NT2/D1 (cell line): Measurements from ENCODE around the gene CDC14A.

Experiments used
- DNase-seq: peaks from one replicate; pipeline ENCODE4 v3.0.0-alpha.2; 2011; ENCODE audit warnings: low read depth, low spot score
- H3K27me3 ChIP-seq: 2 replicates; pipeline ENCODE4 v1.6.0; 2011; ENCODE audit warnings: mild to moderate bottlenecking; ENCODE audit not compliant: insufficient read length, insufficient read depth
- H3K36me3 ChIP-seq: 2 replicates; pipeline ENCODE4 v1.6.1; 2011; ENCODE audit warnings: mild to moderate bottlenecking, low read length, mixed read lengths; ENCODE audit not compliant: insufficient read depth, insufficient read length
- H3K4me1 ChIP-seq: 2 replicates; pipeline ENCODE4 v1.5.1; 2011; ENCODE audit not compliant: insufficient read depth, insufficient read length
- H3K4me3 ChIP-seq: 2 replicates; pipeline ENCODE4 v1.5.1; 2011; ENCODE audit warnings: low read depth; ENCODE audit not compliant: insufficient read length
- H3K9ac ChIP-seq: 2 replicates; pipeline ENCODE4 v1.6.0; 2011; ENCODE audit warnings: low read depth; ENCODE audit not compliant: insufficient read length
- H3K9me3 ChIP-seq: 2 replicates; pipeline ENCODE4 v1.5.1; 2011; ENCODE audit warnings: mild to moderate bottlenecking, low read length; ENCODE audit not compliant: insufficient read depth
- SUZ12 ChIP-seq: IDR thresholded peaks from 2 replicates; pipeline ENCODE4 v1.6.1; 2011; ENCODE audit not compliant: insufficient read length, insufficient read depth; ENCODE audit errors: extremely low read depth
- YY1 ChIP-seq: IDR thresholded peaks from 2 replicates; pipeline ENCODE4 v1.6.1; 2011; ENCODE audit not compliant: insufficient read length, insufficient read depth
- ZNF274 ChIP-seq: IDR thresholded peaks from 2 replicates; pipeline ENCODE4 v1.6.1; 2011; ENCODE audit warnings: mild to moderate bottlenecking, low read depth, low read length

Gene CDC14A

DNA sequence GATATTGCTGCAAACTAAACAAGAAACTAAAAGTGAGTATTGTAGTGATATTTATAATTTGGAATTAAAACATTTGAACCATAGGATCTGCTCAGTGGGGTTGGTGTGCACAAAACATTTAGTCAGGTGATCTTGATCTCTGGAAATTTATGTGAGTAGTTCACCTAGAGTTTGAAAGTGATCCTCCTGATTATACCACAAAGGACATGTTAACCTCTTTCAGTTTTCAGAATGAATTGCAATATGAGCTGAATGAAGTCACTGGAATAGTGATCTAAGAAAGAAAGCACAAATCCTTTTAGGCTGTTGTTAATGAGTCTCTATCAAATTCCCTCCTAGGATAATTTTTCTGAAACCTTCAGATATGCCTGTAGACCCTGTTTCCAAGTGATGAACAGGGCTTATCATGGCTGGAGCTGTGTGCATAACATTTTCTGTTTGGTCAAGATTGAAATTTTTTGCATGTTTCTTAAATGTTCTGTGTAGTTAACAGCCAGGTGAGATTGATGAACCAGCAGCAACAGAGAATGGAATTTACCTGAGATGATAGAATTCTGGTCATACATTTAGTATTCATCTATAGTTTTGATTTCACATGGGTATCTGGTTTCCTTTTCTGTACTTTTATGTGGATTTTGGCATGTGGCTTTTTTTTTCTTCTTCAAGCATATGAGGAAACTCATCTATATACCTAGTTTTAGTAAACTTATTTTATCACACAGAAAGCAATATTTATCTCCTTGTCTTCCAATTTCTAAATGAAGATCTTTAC is 25.5 kb downstream of the CDC14A start:
- TF ChIP-seq SUZ12 (no peak), YY1 (no peak), ZNF274 (no peak)
- DNase-seq, result no peak
- H3K36me3 ChIP-seq, result peaks cover 12% of the 10 kb centered on the region
- H3K9ac ChIP-seq, result no peak overlapping the region
- no peaks in the 10 kb centered on the region for H3K4me1 ChIP-seq
- H3K4me3 ChIP-seq, result no peak overlapping the region
- H3K9me3 ChIP-seq, result no peaks in the 10 kb centered on the region
- H3K27me3 ChIP-seq, result no peaks in the 10 kb centered on the region

DNA sequence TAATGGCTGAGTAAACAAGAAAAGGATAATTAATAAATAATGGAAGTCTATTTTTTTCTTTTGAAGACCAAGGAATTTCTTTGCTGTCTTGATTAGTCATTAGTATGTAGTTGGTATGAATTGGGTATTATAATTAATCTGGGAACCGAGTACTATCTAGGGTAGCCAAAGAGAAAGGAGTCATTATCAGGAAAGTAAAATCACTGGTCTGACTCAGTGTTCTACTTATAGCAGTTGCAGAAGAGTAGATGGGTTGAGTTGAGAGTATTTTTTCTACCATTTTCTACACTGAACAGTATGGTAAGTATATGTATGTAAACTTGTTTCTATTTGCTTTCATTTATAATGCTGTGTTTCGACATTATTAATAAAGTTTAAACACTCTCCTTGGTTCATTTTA is 26.6 kb downstream of the CDC14A start:
- no peaks in the 10 kb centered on the region for H3K27me3 ChIP-seq
- no peak for DNase-seq
- H3K4me3 ChIP-seq, result no peak overlapping the region
- H3K4me1 ChIP-seq, result no peaks in the 10 kb centered on the region
- no peak overlapping the region for H3K9ac ChIP-seq
- no peaks in the 10 kb centered on the region for H3K9me3 ChIP-seq
- peaks cover 14% of the 10 kb centered on the region for H3K36me3 ChIP-seq
- no peak for TF ChIP-seq SUZ12
- no peak for TF ChIP-seq YY1
- no peak for TF ChIP-seq ZNF274

DNA sequence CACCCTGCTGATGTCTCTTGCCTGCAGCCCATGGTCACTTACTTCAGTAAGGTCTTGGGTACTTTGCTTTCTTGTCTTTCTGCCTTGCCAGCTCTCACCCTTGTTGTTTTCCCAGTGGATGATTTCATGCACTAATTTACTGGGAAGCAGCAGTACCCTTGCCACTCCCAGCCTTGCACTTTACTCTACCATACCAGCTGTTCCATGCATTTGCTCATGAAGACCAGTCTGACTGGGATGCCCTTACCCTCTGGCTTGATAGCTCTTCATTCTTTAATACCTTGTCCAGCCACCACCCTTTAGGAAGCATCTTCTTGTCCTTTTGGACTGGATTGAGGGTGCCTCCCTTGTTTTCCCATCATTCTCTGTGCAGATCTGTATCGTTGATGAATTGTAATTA is 28.3 kb downstream of the CDC14A start:
- Histone ChIP-seq H3K4me3 (no peak overlapping the region), H3K27me3 (no peaks in the 10 kb centered on the region), H3K9me3 (no peaks in the 10 kb centered on the region), H3K4me1 (no peaks in the 10 kb centered on the region), H3K36me3 (peaks cover 14% of the 10 kb centered on the region), H3K9ac (no peak overlapping the region)
- TF ChIP-seq SUZ12, result no peak
- TF ChIP-seq YY1, result no peak
- TF ChIP-seq ZNF274, result no peak
- DNase-seq, result no peak

DNA sequence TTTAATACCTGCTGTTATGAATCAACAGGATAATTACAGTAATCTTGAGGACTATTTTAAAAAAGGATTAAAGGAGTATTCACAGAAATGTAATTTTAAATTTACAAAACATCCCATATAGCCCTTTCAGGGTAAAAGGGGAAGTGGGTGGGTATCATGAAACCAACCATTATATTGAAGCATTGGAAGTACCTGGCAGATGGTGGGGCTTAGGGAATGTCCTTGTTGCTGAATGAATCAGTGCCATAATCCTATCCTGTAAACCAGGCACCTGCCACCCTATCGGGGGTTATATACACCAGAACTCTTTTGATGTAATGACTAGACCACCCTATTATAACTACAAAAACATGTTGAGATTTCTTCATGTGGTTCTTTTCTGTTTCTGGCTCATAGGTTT is 30.4 kb downstream of the CDC14A start:
- DNase-seq, result no peak
- Histone ChIP-seq H3K4me3 (no peak overlapping the region), H3K27me3 (no peaks in the 10 kb centered on the region), H3K9ac (no peak overlapping the region), H3K36me3 (peaks cover 14% of the 10 kb centered on the region), H3K4me1 (no peaks in the 10 kb centered on the region), H3K9me3 (no peaks in the 10 kb centered on the region)
- no peak for TF ChIP-seq ZNF274
- no peak for TF ChIP-seq SUZ12
- no peak for TF ChIP-seq YY1

DNA sequence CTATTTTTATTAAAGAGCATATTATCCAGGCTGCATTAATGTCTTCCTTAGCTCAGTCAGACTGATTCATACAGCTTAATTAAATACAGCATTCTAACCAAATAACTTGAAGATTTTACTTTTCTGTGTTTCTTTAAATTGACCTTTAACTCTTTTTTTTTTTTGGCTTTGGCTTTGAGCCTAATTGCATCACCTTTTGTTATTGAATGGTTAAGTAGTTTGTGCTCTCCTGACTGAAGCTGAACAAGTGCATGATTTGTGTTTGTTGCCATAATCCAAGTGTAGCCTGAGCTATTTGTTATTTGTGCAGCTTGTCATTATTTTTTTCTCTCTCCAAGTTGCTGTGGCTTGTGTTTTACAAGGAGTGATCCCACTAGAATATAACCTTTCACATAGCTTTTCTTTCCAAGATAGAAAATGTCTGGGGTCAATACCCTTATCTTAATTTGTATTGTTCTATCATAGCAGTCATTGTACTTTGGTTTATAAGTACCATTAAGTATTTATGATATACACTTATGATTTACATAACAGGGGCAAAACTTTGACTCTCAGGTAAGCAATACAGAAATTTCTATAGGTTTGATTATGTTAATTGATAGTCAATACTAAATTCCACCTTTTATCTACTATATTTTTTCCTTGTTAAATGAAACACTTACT is 31.6 kb downstream of the CDC14A start:
- TF ChIP-seq SUZ12 (no peak), YY1 (no peak), ZNF274 (no peak)
- no peak overlapping the region for H3K9ac ChIP-seq
- H3K9me3 ChIP-seq, result no peaks in the 10 kb centered on the region
- H3K4me1 ChIP-seq, result no peaks in the 10 kb centered on the region
- no peaks in the 10 kb centered on the region for H3K27me3 ChIP-seq
- H3K36me3 ChIP-seq, result peaks cover 14% of the 10 kb centered on the region
- DNase-seq, result no peak
- no peak overlapping the region for H3K4me3 ChIP-seq

DNA sequence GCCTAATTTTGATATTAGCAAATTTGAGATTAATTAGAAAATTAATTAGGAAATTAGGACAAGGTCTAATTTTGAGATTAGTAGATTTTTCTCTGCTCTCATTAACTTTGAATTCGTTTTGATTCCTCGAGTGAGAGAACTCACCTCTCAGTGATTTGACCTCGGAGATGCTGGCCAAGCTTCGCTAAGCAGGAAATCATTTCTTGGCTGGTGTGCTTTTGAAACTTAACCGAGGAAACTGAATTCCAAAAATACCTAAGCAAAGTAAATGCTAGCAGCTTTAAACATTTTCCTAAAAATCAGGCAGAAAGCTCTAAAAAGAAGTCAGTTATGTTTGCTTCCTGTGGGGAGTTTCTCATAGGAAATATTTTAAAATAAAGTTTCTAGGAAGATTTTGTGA is 34.9 kb downstream of the CDC14A start:
- TF ChIP-seq YY1, result no peak
- no peak for TF ChIP-seq ZNF274
- no peak for TF ChIP-seq SUZ12
- Histone ChIP-seq H3K9me3 (no peaks in the 10 kb centered on the region), H3K27me3 (no peaks in the 10 kb centered on the region), H3K36me3 (peaks cover 13% of the 10 kb centered on the region), H3K4me1 (no peaks in the 10 kb centered on the region), H3K4me3 (no peak overlapping the region), H3K9ac (no peak overlapping the region)
- DNase-seq, result no peak

DNA sequence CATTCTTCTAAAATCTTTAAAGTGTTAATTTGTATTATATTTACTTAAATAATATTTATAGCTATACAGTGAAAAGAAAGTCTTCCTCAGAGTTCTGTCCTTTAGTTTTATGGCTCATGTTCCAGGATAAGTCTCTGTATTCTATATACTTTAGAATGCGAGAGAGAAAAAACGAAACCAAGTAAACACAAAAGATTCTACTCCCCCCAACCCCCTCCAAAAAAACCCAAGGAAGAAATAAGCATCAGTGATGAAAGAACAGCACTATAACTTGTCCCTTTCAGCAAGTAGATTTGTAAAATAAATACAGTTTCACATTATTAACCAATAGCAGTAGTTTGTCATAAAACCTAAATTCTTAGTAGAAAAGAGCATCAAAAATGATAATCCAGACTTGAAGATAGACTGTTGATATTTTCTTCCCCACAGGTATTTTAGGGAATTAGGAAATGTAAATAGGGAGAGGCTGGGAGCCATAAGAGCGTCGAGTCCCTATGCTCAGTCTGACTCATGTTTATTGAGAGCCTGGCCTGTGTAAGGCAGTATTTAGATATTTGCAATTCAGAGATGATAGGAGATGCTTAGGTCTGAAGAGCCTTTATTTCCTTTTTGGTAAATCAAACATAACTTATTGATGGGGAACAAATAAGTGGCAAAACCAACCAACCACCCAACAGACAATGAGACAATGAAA is 35.5 kb downstream of the CDC14A start:
- Histone ChIP-seq H3K9me3 (no peaks in the 10 kb centered on the region), H3K4me3 (no peak overlapping the region), H3K36me3 (peaks cover 13% of the 10 kb centered on the region), H3K9ac (no peak overlapping the region), H3K27me3 (no peaks in the 10 kb centered on the region), H3K4me1 (no peaks in the 10 kb centered on the region)
- TF ChIP-seq SUZ12, result no peak
- TF ChIP-seq ZNF274, result no peak
- TF ChIP-seq YY1, result no peak
- no peak for DNase-seq
